ENCODE measurements around the gene ALCAM. TPM values are rescaled to one million over a fixed set of nuclear protein-coding genes. Genes with fewer than 3 reads are reported as not detected.

The ALCAM gene
- total RNA-seq, 1 donor from 2014 or later = 90.3 TPM

DNA sequence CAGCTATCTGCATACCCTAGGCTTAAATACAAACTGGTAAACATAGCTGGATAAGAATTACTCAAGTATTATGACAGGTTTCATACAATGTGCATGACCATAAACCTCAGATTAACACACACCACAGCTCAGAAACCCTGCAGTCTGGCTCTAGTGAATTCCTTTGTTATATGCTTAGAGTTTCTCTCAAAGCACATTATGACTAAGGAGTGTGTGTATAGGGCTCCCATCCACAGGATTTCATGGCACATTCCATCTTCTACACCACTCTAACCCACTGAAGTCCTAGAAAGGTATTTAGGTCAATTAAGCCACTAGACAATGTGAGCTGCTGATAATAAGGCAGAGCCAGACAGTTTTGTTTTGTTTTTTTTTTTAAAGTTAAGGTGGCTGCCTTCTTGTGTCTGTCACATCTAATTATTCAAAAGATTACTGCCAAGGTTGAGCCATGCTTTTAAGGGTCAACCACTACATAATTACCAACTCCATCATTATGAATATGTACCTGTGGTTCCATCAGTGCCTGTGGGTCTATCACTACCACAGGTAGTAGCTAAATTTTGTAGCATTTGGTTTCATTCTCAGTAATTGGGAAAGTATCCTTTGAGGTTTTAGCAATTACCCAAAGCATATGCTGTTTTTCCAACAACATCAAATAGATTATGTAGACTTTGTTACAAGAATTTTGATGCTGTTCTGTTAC is 107.0 kb downstream of the ALCAM start:
- peaks cover 12% of the 10 kb centered on the region for H3K4me1 Mint-ChIP-seq
- H3K27me3 Mint-ChIP-seq (ENCODE audit: low read depth) = no peaks in the 10 kb centered on the region
- no peak overlapping the region for H3K4me3 Mint-ChIP-seq
- TF ChIP-seq CTCF (IDR thresholded peaks at IDR 0.05; ENCODE audit: unreplicated experiment) = no peak
- H3K36me3 Mint-ChIP-seq = peaks cover 21% of the 10 kb centered on the region
- no peak for DNase-seq (ENCODE audit: low spot score in 2 of 2, unreplicated experiment in 2 of 2)
- H3K27ac Mint-ChIP-seq = peak overlapping the region; percentile 3
- H3K9me3 Mint-ChIP-seq = peaks cover 26% of the 10 kb centered on the region

DNA sequence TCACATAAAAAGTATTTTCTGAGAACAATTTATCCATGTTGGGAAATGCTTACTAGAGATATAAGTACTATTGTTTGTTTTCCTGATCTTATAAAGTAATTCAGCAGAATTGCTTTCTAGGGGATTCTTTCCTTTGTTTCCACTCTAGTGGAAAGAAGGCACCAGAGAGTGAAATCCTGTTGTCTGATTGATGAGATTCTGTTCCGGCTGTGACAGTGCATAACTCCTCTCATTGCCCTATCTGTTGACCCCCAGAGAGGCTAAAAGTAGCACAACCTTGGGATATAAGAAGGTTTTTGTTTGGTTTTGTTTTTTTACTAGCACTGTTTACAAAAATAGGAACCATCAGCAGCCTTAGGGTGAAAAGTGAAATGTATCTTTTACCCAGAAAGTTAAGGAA is 114.1 kb downstream of the ALCAM start:
- Mint-ChIP-seq H3K9me3 (peaks cover 25% of the 10 kb centered on the region), H3K4me1 (peaks cover 9% of the 10 kb centered on the region), H3K27ac (no peak overlapping the region), H3K36me3 (peaks cover 19% of the 10 kb centered on the region), H3K27me3 (ENCODE audit: low read depth) (no peaks in the 10 kb centered on the region), H3K4me3 (no peak overlapping the region)
- no peak for DNase-seq (ENCODE audit: low spot score in 2 of 2, unreplicated experiment in 2 of 2)
- no peak for TF ChIP-seq CTCF (IDR thresholded peaks at IDR 0.05; ENCODE audit: unreplicated experiment)

DNA sequence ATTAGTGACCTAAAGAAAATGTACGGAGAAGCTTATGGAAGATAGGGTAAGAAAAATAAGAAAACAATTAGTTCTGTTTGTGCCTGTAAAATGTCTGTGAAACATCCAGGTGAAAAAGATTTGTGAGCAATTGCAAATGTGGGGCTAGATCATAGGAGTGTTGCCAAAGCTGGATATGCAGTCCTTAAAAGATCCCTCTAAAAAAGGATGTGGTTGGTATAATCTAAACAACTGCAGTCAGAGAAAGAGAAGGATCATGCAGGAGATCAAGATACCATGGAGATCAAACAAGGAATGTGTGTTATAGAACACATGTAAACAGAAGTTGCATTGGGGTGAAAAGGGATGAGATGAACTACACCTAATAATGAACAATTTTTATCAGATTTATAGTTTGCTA is 116.8 kb downstream of the ALCAM start:
- no peak for DNase-seq (ENCODE audit: low spot score in 2 of 2, unreplicated experiment in 2 of 2)
- Mint-ChIP-seq H3K4me1 (peaks cover 9% of the 10 kb centered on the region), H3K27me3 (ENCODE audit: low read depth) (no peaks in the 10 kb centered on the region), H3K27ac (no peak overlapping the region), H3K9me3 (peaks cover 13% of the 10 kb centered on the region), H3K4me3 (no peak overlapping the region), H3K36me3 (peaks cover 10% of the 10 kb centered on the region)
- TF ChIP-seq CTCF (IDR thresholded peaks at IDR 0.05; ENCODE audit: unreplicated experiment) = no peak

GRCh38 chr3:105490045-105490444 is 123.3 kb downstream of the ALCAM start:
- H3K36me3 Mint-ChIP-seq = peaks cover 32% of the 10 kb centered on the region
- peaks cover 45% of the 10 kb centered on the region for H3K9me3 Mint-ChIP-seq
- TF ChIP-seq CTCF (IDR thresholded peaks at IDR 0.05; ENCODE audit: unreplicated experiment) = no peak
- DNase-seq (ENCODE audit: low spot score in 2 of 2, unreplicated experiment in 2 of 2) = no peak
- no peak overlapping the region for H3K4me3 Mint-ChIP-seq
- H3K4me1 Mint-ChIP-seq = no peaks in the 10 kb centered on the region
- no peak overlapping the region for H3K27ac Mint-ChIP-seq
- H3K27me3 Mint-ChIP-seq (ENCODE audit: low read depth) = no peaks in the 10 kb centered on the region

GRCh38 chr3:105493305-105493892 is 126.7 kb downstream of the ALCAM start:
- H3K27me3 Mint-ChIP-seq (ENCODE audit: low read depth) = no peaks in the 10 kb centered on the region
- DNase-seq (ENCODE audit: low spot score in 2 of 2, unreplicated experiment in 2 of 2) = no peak

More at GRCh38 chr3:105493305-105493892, 126.7 kb downstream of the ALCAM start:
- no peak for TF ChIP-seq CTCF (IDR thresholded peaks at IDR 0.05; ENCODE audit: unreplicated experiment)
- Mint-ChIP-seq H3K9me3 (peaks cover 34% of the 10 kb centered on the region), H3K4me1 (peaks cover 2% of the 10 kb centered on the region), H3K4me3 (no peak overlapping the region), H3K36me3 (peaks cover 23% of the 10 kb centered on the region), H3K27ac (no peak overlapping the region)
